Keratinocyte (primary cell): Measurements from ENCODE around the gene LILRA6. TPM values are rescaled to one million over a fixed set of nuclear protein-coding genes. Genes with fewer than 3 reads are reported as not detected.
"Not testable (repeated sequence)": the region's sequence is repeated elsewhere in the genome, so short reads cannot be mapped to it uniquely, and the experiment has no call there.

ENCODE experiments used
- DNase-seq: peaks from one replicate; pipeline ENCODE4 v3.0.0-alpha.2; 2011; ENCODE audit warnings: low read depth, missing footprints, low spot score
- FAIRE-seq: peaks from 2 replicates; lab custom pipeline; 2011; peaks lifted over from hg19 to GRCh38; lab: Jason Lieb, UNC
- H2AFZ ChIP-seq: 2 replicates; pipeline ENCODE4 v1.6.0; 2012; ENCODE audit warnings: low read length, control low read depth, inconsistent platforms; ENCODE audit not compliant: control insufficient read depth
- H3K27ac ChIP-seq: 2 replicates; pipeline ENCODE4 v1.5.1; 2011; ENCODE audit warnings: low read length; ENCODE audit not compliant: control insufficient read depth, insufficient read depth
- H3K27me3 ChIP-seq: 3 replicates; pipeline ENCODE4 v1.6.0; 2011; ENCODE audit warnings: low read length; ENCODE audit not compliant: control insufficient read depth, insufficient read depth; ENCODE audit errors: extremely low read depth
- H3K36me3 ChIP-seq, 2 experiments: 2 replicates in 1 of 2; 3 replicates in 1 of 2; pipeline ENCODE4 v1.5.1; 2011; ENCODE audit warnings: low read length in 2 of 2, mild to moderate bottlenecking in 1 of 2; ENCODE audit not compliant: control insufficient read depth in 2 of 2, insufficient read depth in 2 of 2; ENCODE audit errors: extremely low read depth in 1 of 2
- H3K4me1 ChIP-seq: 3 replicates; pipeline ENCODE4 v1.5.1; 2011; ENCODE audit warnings: low read length; ENCODE audit not compliant: control insufficient read depth, insufficient read depth; ENCODE audit errors: extremely low read depth
- H3K4me2 ChIP-seq: 3 replicates; pipeline ENCODE4 v1.6.0; 2011; ENCODE audit warnings: low read depth, low read length; ENCODE audit not compliant: control insufficient read depth, insufficient read depth; ENCODE audit errors: extremely low read depth
- H3K4me3 ChIP-seq, 3 experiments: fragments of 200-600 bp in 1 of 3; sonication (generic) in 1 of 3; 2 replicates in 2 of 3; 3 replicates in 1 of 3; pipeline ENCODE4 v1.5.1; 2011 to 2016; ENCODE audit warnings: low read length in 3 of 3, mild to moderate bottlenecking in 3 of 3, control low read depth in 2 of 3, inconsistent platforms in 1 of 3, low read depth in 1 of 3, mixed read lengths in 1 of 3, mixed run types in 1 of 3, moderate library complexity in 1 of 3; ENCODE audit not compliant: control insufficient read depth in 2 of 3, insufficient read depth in 2 of 3; ENCODE audit errors: extremely low read depth in 1 of 3
- H3K79me2 ChIP-seq: 2 replicates; pipeline ENCODE4 v1.6.0; 2012; ENCODE audit warnings: low read length; ENCODE audit not compliant: control insufficient read depth, insufficient read depth
- H3K9ac ChIP-seq: 3 replicates; pipeline ENCODE4 v1.6.0; 2011; ENCODE audit warnings: low read length; ENCODE audit not compliant: control insufficient read depth, insufficient read depth; ENCODE audit errors: extremely low read depth
- H3K9me1 ChIP-seq: 3 replicates; pipeline ENCODE4 v1.6.0; 2011; ENCODE audit warnings: low read length; ENCODE audit not compliant: control insufficient read depth, insufficient read depth; ENCODE audit errors: extremely low read depth
- H3K9me3 ChIP-seq: 2 replicates; pipeline ENCODE4 v1.5.1; 2012; ENCODE audit warnings: low read depth, low read length; ENCODE audit not compliant: control insufficient read depth
- H4K20me1 ChIP-seq: 3 replicates; pipeline ENCODE4 v1.6.0; 2011; ENCODE audit warnings: low read length; ENCODE audit not compliant: control insufficient read depth, insufficient read depth; ENCODE audit errors: extremely low read depth
- EZH2 ChIP-seq: IDR thresholded peaks from one replicate; pipeline ENCODE4 v1.6.1; 2012; ENCODE audit warnings: inconsistent platforms, mild to moderate bottlenecking, low read length, moderate library complexity
- dilution Hi-C: fragments of 300-500 bp; cut with MboI; formaldehyde crosslinking; loops from one replicate; pipeline ENCODE4 v1.7.0; 2020; ENCODE audit warnings: low sequenced_read_pairs; ENCODE audit not compliant: extremely low pct_ligation_motif_present
- polyA plus RNA-seq, 5 experiments: library from polyadenylated mRNA; depleted of rRNA in 3 of 5; stranded (reverse) in 3 of 5; stranded (forward) in 1 of 5; unstranded in 1 of 5; fragments of >200 nt; gene quantifications; 1 replicate in 1 of 5; 2 replicates in 3 of 5; 3 replicates in 1 of 5; pipeline versions ENCODE4 v1.2.1 to v1.2.3, GENCODE V29; 2011 to 2012; ENCODE audit warnings: missing spikeins in 2 of 5, low read depth in 1 of 5, low replicate concordance in 1 of 5
- TF ChIP-seq, protein P1 (sequence below), 3 experiments: IDR thresholded peaks in 1 of 3; conservative IDR thresholded peaks in 1 of 3; optimal IDR thresholded peaks in 1 of 3; 2 replicates in 2 of 3; 3 replicates in 1 of 3; pipeline versions ENCODE3 to v1.5.1; 2011; ENCODE audit warnings: low read length in 3 of 3, mild to moderate bottlenecking in 3 of 3, moderate library complexity in 2 of 3, control low read depth in 1 of 3, inconsistent platforms in 1 of 3; ENCODE audit not compliant: insufficient read depth in 2 of 3; ENCODE audit errors: extremely low read depth in 1 of 3

Gene LILRA6
- polyA plus RNA-seq, 1 donor (not counting 4 experiments of a cell fraction or from before 2014, with no cell fraction given), result not detected

DNA sequence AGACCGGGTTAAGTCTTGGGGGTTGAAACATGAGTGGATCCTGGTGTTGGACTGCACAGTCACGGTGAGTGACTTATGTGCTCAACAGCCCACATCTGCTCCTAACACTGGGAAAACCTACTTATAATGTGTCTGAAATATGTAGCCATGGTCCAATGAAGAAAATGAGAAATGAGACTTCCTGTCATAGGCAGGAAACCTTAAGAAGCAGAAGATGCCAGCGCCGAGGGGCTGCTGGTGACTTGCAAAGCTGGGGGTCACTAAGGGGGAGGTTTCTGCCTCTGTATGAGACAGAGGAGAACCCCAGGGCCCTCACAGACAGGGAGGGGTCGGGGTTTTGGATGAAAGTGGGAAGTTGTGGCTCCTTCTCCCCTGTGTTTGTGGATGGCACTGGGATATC is 29.6 kb upstream of the LILRA6 start:
- H3K9ac ChIP-seq, H3K4me3 ChIP-seq, H3K9me3 ChIP-seq, FAIRE-seq, H4K20me1 ChIP-seq, H2AFZ ChIP-seq, H3K27ac ChIP-seq, DNase-seq, H3K79me2 ChIP-seq, dilution Hi-C loops, H3K36me3 ChIP-seq, H3K4me2 ChIP-seq, H3K9me1 ChIP-seq, H3K27me3 ChIP-seq, H3K4me1 ChIP-seq: not testable (repeated sequence)

DNA sequence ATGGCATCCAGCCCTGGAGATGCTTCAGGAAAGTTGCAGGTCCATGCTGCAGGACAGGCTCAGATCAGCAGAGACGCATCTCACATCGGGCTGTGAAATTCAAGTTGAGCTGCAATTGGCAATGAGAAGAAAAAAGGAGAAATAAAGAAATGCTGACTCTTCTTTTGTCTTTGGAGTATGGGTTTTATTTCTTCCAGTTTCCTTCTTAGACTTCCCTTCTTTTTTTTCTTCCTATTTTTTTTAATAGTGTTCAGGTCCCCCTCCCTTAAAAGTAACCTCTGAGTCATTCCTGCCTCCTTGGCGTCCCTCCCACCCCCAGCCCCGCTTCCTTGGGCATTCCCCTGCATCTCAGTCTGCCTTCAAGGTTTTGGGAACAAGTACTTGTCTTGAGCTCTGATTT is 29.0 kb upstream of the LILRA6 start:
- H3K79me2 ChIP-seq, H3K27ac ChIP-seq, H3K9ac ChIP-seq, H4K20me1 ChIP-seq, H3K27me3 ChIP-seq, H3K36me3 ChIP-seq, H3K4me2 ChIP-seq, H3K4me3 ChIP-seq, H2AFZ ChIP-seq, dilution Hi-C loops, FAIRE-seq, H3K9me3 ChIP-seq, H3K9me1 ChIP-seq, H3K4me1 ChIP-seq, DNase-seq: not testable (repeated sequence)

DNA sequence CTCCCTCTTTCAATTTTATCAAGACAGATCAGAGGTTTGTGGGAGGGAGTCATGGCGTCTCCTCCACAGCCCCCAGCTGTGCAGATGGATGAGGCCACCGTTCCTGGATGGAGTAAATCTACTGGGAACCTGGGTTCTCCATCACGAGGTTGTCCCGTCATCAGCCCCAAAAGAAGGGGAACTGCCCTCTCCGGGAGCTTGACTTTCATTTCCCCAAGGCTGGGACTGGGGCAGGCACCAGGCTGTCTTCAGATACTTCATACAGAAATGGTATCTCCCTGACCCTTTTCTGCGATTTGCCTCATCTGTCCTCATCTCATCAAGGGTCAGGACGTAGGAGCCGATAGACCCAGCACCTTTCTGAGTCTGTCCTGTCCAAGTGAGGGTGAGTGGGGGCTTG is 28.5 kb upstream of the LILRA6 start:
- Histone ChIP-seq H3K4me3 (no peak overlapping the region), H3K4me2 (no peak overlapping the region), H3K9me1 (no peaks in the 10 kb centered on the region), H3K9ac (no peak overlapping the region), H3K79me2 (no peaks in the 10 kb centered on the region), H3K36me3 (no peaks in the 10 kb centered on the region), H4K20me1 (no peaks in the 10 kb centered on the region), H3K9me3 (no peaks in the 10 kb centered on the region), H2AFZ (no peak overlapping the region), H3K27me3 (no peaks in the 10 kb centered on the region), H3K27ac (no peak overlapping the region), H3K4me1 (no peaks in the 10 kb centered on the region)
- dilution Hi-C loops, result no loop called here
- FAIRE-seq (no peak), DNase-seq (no peak)
- no peak for TF ChIP-seq EZH2
- TF ChIP-seq, protein P1, sequence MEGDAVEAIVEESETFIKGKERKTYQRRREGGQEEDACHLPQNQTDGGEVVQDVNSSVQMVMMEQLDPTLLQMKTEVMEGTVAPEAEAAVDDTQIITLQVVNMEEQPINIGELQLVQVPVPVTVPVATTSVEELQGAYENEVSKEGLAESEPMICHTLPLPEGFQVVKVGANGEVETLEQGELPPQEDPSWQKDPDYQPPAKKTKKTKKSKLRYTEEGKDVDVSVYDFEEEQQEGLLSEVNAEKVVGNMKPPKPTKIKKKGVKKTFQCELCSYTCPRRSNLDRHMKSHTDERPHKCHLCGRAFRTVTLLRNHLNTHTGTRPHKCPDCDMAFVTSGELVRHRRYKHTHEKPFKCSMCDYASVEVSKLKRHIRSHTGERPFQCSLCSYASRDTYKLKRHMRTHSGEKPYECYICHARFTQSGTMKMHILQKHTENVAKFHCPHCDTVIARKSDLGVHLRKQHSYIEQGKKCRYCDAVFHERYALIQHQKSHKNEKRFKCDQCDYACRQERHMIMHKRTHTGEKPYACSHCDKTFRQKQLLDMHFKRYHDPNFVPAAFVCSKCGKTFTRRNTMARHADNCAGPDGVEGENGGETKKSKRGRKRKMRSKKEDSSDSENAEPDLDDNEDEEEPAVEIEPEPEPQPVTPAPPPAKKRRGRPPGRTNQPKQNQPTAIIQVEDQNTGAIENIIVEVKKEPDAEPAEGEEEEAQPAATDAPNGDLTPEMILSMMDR (optimal IDR thresholded peaks at IDR 0.05 in 1 of 3, IDR thresholded peaks at IDR 0.05 in 1 of 3, conservative IDR thresholded peaks at IDR 0.05 in 1 of 3; ENCODE audit: extremely low read depth in 1 of 3, insufficient read depth in 2 of 3, low read length in 3 of 3), result no peak
